Psoas muscle (tissue), 8 donors: ENCODE results near the gene NOXO1. TPM values are rescaled to one million over a fixed set of nuclear protein-coding genes. Genes with fewer than 3 reads are reported as not detected.

Experiments used
- ATAC-seq, 4 donors: fragments of 200-7000 bp; cut with Tn5 transposase; one replicate each; pipeline ENCODE4 v1.9.1; 2020; ENCODE audit warnings: moderate library complexity in 3 of 4, mild to moderate bottlenecking in 2 of 4
- DNase-seq, 2 donors: peaks; one replicate each; pipeline ENCODE4 v3.0.0-alpha.2; 2020
- H3K27ac ChIP-seq: fragments of 200-600 bp; one replicate; pipeline ENCODE4 v1.8.0; 2022
- H3K27me3 ChIP-seq, 3 donors: fragments of 200-600 bp in 1 of 3; one replicate each; pipeline versions ENCODE4 v1.6.1 to v1.8.0; 2013 to 2022; ENCODE audit warnings: low read length in 2 of 3, mild to moderate bottlenecking in 2 of 3, moderate library complexity in 1 of 3; ENCODE audit not compliant: insufficient read depth in 3 of 3
- H3K36me3 ChIP-seq, 2 donors: fragments of 200-600 bp in 1 of 2; one replicate each; pipeline versions ENCODE4 v1.6.1 to v1.8.0; 2013 to 2022; ENCODE audit warnings: low read depth in 1 of 2, mild to moderate bottlenecking in 1 of 2, moderate library complexity in 1 of 2; ENCODE audit not compliant: insufficient read depth in 1 of 2
- H3K4me1 ChIP-seq: fragments of 200-600 bp; one replicate; pipeline ENCODE4 v1.8.0; 2022
- H3K4me3 ChIP-seq: fragments of 200-600 bp; one replicate; pipeline ENCODE4 v1.8.0; 2022; ENCODE audit warnings: mild to moderate bottlenecking
- H3K9me3 ChIP-seq: fragments of 200-600 bp; one replicate; pipeline ENCODE4 v1.8.0; 2022
- WGBS, 3 donors: extraction: QIAGEN DNeasy Blood & Tissue Kit; methylation state at CpG; one replicate each; pipeline versions ENCODE4 v1.1.6 to v1.1.7; 2013; 5-methylcytosine and 5-hydroxymethylcytosine counted together
- intact Hi-C, 2 donors: fragments of 100-400 bp; cut with DNase I; formaldehyde crosslinking; loops; one replicate each; pipeline versions ENCODE4 v1.11.0 to v1.14.2; 2022
- polyA plus RNA-seq, 3 donors: library from polyadenylated mRNA; stranded (reverse); fragments of 200-250 nt; gene quantifications; one replicate each; pipeline ENCODE4 v1.2.3, GENCODE V29; 2013
- total RNA-seq, 4 donors: library from RNA; stranded (reverse); fragmentation: NEBNext Ultra II Directional in 2 of 4; extraction: Animal tissue kit (Norgen Biotek cat#: 25700) in 2 of 4; gene quantifications; one replicate each; pipeline versions ENCODE4 v1.2.1 to v1.2.4, GENCODE V29; 2021 to 2023
- TF ChIP-seq, protein P1 (sequence below): fragments of 200-600 bp; IDR thresholded peaks from one replicate; pipeline ENCODE4 v1.8.0; 2022; ENCODE audit warnings: antibody characterized with exemption
- donor health status: healthy with polysubstance abuse.
- donor health status: DM: no; HTN: no; CAD: no; lungs with moderate emphysema.
- donor health status: Bipolar disorder and iron deficiency.
- donor health status: healthy.
- donor health status: DM: yes; HTN: yes; CAD: no.
- donor health status: DM: no; HTN: no; CAD: no.
- donor health status: DM: no; HTN: no; CAD: no.
- donor health status: DM: yes; HTN: yes; CAD: no.

Gene NOXO1
- total and polyA plus RNA-seq, 7 donors: 0.20 to 0.77 (median 0.33) TPM; not detected in 3

DNA sequence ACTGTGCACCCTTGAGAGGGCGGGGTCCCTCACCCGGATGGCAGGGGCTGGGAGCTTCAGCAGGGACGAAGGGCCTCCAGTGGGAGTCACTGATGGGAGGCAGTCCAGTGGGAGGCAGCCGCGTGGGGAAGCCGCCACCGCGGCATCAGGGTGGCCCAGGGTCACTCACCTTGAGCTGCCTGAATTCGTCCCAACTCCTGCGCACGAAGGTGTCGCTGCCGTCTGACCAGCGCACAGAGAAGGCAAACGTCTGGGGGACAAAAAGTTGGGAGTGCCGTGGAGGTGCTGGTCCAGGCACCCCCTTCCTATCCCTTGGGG lies 540 bp downstream of the NOXO1 start:
- TF ChIP-seq, protein P1, sequence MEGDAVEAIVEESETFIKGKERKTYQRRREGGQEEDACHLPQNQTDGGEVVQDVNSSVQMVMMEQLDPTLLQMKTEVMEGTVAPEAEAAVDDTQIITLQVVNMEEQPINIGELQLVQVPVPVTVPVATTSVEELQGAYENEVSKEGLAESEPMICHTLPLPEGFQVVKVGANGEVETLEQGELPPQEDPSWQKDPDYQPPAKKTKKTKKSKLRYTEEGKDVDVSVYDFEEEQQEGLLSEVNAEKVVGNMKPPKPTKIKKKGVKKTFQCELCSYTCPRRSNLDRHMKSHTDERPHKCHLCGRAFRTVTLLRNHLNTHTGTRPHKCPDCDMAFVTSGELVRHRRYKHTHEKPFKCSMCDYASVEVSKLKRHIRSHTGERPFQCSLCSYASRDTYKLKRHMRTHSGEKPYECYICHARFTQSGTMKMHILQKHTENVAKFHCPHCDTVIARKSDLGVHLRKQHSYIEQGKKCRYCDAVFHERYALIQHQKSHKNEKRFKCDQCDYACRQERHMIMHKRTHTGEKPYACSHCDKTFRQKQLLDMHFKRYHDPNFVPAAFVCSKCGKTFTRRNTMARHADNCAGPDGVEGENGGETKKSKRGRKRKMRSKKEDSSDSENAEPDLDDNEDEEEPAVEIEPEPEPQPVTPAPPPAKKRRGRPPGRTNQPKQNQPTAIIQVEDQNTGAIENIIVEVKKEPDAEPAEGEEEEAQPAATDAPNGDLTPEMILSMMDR: no peak
- peaks cover 32% of the 10 kb centered on the region for H3K4me1 ChIP-seq
- H3K9me3 ChIP-seq: no peaks in the 10 kb centered on the region
- ATAC-seq (no peak), DNase-seq (no peak)
- intact Hi-C loops: no loop called here
- no peak overlapping the region for H3K4me3 ChIP-seq
- H3K36me3 ChIP-seq: peaks cover 9 to 43% of the 10 kb centered on the region in 2 donors
- H3K27ac ChIP-seq: no peak overlapping the region
- H3K27me3 ChIP-seq: no peaks in the 10 kb centered on the region
- 32 to 38% (median 33%) methylated on average over 16 of the region's 16 CpGs for WGBS, 3 donors

DNA sequence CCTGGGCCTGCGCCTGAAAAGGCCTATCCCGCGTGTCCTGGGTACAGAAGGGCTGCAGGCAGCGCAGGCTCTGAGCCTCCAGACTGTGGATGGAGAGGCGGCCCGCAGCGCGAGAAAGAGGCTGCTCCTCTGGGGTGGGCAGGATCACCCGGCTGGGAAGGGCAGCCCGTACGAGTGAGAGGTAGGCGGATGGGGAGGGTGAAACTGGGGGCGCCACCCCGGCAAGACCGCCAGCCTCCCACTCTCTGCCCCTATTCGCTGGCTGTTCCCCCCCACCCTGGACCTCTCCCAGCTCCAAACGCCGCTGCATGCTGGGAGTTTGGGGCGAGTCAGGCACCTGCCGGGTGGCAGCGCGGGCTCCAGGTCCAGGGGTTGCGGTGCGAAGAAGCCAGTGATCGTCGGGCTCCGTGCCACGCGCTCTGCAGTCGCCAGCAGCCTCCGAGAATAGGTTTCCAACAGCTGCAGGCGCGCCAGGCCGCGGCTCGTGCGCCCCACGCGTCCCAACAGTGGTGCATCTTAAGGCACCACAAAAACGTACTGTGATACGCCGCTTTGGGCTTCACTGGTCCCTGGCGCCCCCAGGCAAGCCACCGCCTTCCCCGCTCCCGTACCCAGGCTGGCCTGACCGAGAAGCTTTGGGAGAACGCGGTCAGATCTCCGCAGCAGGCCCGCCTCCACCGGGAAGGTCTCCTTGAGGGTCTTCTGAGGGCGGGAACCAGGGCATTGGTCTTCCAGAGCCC lies 1.1 kb downstream of the NOXO1 start:
- peaks cover 29% of the 10 kb centered on the region for H3K4me1 ChIP-seq
- WGBS, 3 donors: 7 to 9% (median 8%) methylated on average over 49 to 53 of the region's 53 CpGs

DNA sequence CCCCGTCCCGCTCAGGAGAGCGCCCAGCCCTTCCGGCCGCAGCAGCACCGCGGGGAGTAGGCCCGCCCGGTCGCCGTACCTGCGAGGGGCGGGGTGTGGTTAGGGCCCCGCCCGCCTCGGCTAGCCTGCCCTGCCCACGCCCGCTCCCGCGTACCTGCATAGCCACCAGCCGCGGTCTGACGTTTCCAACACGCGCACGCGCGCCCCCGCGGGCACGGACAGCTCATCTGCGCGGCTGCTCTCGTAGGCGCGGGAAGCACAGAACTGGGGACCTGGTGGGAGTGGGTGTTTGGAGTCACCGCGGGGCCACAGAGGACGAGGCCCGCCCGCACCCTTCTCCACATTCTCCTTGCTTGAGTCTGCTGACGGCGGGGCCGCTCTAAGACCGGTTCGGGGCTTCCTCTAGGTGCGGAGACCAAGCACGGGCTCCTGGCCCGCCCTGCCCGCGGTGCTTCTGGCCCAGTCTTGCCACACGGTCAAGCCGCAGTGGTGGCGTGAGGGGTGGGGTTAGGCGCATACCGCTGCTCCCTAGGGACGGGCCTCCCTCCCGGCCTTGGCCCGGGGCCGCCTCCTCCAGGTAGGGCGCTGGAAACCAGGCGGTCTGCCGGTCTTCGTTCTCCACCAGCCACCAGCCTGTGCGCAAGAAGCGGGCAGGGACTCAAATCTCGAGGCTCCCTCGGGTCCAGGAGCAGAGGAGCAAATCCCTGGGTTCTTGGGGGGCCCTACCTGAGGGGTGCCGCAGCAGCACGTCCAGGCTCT lies 1.8 kb downstream of the NOXO1 start:
- ATAC-seq: no peak
- Histone ChIP-seq H3K4me3 (no peak overlapping the region), H3K27ac (no peak overlapping the region), H3K9me3 (no peaks in the 10 kb centered on the region), H3K27me3 (no peaks in the 10 kb centered on the region), H3K36me3 (peaks cover 8 to 48% of the 10 kb centered on the region in 2 donors), H3K4me1 (peaks cover 21% of the 10 kb centered on the region)
- WGBS, 3 donors: 50 to 60% (median 58%) methylated on average over 58 to 70 of the region's 70 CpGs
- TF ChIP-seq, protein P1: no peak
- DNase-seq: no peak
- intact Hi-C loops: no loop called here

More for the DNA sequence above, 1.1 kb downstream of the NOXO1 start:
- Histone ChIP-seq H3K4me3 (no peak overlapping the region), H3K36me3 (peaks cover 8 to 43% of the 10 kb centered on the region in 2 donors), H3K9me3 (no peaks in the 10 kb centered on the region), H3K27ac (no peak overlapping the region), H3K27me3 (no peaks in the 10 kb centered on the region)
- ATAC-seq (peak; percentile 14 to 48 (median 43)), DNase-seq (peak in 1 of 2 donors; percentile 80)
- intact Hi-C loops: no loop called here
- TF ChIP-seq, protein P1: no peak

DNA sequence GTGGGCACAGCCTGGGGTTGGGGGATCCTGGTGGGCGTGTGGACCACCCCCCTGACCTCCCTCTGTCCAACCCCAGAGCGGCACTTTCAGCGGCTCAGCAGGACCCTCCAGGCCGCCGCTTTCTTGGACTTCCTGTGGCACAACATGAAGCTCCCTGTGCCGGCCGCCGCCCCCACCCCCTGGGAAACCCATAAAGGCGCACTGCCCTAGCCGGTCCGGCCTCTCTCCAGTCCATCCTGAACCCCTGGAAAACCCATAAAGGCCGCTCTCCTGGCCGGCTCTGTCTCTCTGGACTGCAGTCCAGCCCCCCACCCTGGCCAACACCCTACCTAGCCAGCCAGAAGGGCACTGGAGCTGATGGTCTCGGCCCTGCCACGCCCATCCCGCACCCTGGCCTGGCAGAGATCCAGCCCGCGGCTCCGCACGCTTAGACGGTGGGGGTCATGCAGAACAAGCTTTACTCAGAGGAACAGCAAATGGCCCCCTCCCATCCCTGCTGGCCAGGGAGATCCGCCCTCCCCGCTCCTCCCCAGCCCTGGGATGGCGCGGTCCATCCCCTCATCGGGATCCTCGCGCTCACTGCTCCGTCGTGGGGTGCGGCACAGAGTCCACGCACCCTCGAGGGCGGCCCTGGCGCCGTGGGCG lies 2.7 kb downstream of the NOXO1 start:
- no peak for ATAC-seq
- intact Hi-C loops: no loop called here
- WGBS, 3 donors: 82 to 84% (median 82%) methylated on average over 32 to 37 of the region's 37 CpGs
- no peaks in the 10 kb centered on the region for H3K27me3 ChIP-seq
- no peaks in the 10 kb centered on the region for H3K9me3 ChIP-seq
- DNase-seq: no peak
- TF ChIP-seq, protein P1: no peak
- H3K36me3 ChIP-seq: peaks cover 8 to 50% of the 10 kb centered on the region in 2 donors
- no peak overlapping the region for H3K4me3 ChIP-seq
- no peak overlapping the region for H3K27ac ChIP-seq
- peaks cover 21% of the 10 kb centered on the region for H3K4me1 ChIP-seq
